Esophagus (tissue), 2 donors: ENCODE data around the gene DAPK2. TPM values are rescaled to one million over a fixed set of nuclear protein-coding genes. Genes with fewer than 3 reads are reported as not detected.

Experiments used
- H3K27ac ChIP-seq, 2 donors: one replicate each; pipeline ENCODE4 v1.5.1; 2013; ENCODE audit warnings: low read depth in 2 of 2, mild to moderate bottlenecking in 2 of 2, inconsistent platforms in 1 of 2, low read length in 1 of 2, moderate library complexity in 1 of 2
- H3K27me3 ChIP-seq, 2 donors: one replicate each; pipeline ENCODE4 v1.6.1; 2013; ENCODE audit warnings: low read length in 2 of 2, control low read depth in 1 of 2, mild to moderate bottlenecking in 1 of 2; ENCODE audit not compliant: insufficient read depth in 2 of 2, control insufficient read depth in 1 of 2
- H3K36me3 ChIP-seq, 2 donors: one replicate each; pipeline ENCODE4 v1.6.1; 2013; ENCODE audit warnings: low read length in 1 of 2; ENCODE audit not compliant: control insufficient read depth in 2 of 2, insufficient read depth in 2 of 2
- H3K4me1 ChIP-seq, 2 donors: one replicate each; pipeline ENCODE4 v1.6.1; 2013; ENCODE audit warnings: low read length in 1 of 2; ENCODE audit not compliant: control insufficient read depth in 2 of 2, insufficient read depth in 2 of 2
- H3K4me3 ChIP-seq, 2 donors: one replicate each; pipeline ENCODE4 v1.5.1; 2013; ENCODE audit warnings: low read length in 2 of 2, mild to moderate bottlenecking in 2 of 2, low read depth in 1 of 2, moderate library complexity in 1 of 2
- H3K9me3 ChIP-seq, 2 donors: one replicate each; pipeline ENCODE4 v1.6.1; 2013; ENCODE audit warnings: mild to moderate bottlenecking in 2 of 2, low read depth in 1 of 2, low read length in 1 of 2, moderate library complexity in 1 of 2; ENCODE audit not compliant: control insufficient read depth in 2 of 2, insufficient read depth in 1 of 2
- WGBS, 2 donors: extraction: QIAGEN DNeasy Blood & Tissue Kit; methylation state at CpG; one replicate each; pipeline ENCODE4 v1.1.7; 2013; 5-methylcytosine and 5-hydroxymethylcytosine counted together
- polyA plus RNA-seq, 2 donors: library from polyadenylated mRNA; stranded (reverse); fragments of 200-250 nt; gene quantifications; one replicate each; pipeline ENCODE4 v1.2.3, GENCODE V29; 2013
- donor health status: healthy with polysubstance abuse.
- donor health status: Bipolar disorder and iron deficiency.

The DAPK2 gene
- polyA plus RNA-seq, 2 donors: 1.9 to 8.9 TPM

GRCh38 chr15:64045101-64045435 lies 1.2 kb downstream of the DAPK2 start:
- Histone ChIP-seq H3K4me3 (peak overlapping the region; percentile 58 to 60), H3K4me1 (peaks cover 2 to 8% of the 10 kb centered on the region in 2 donors), H3K9me3 (no peaks in the 10 kb centered on the region), H3K36me3 (no peaks in the 10 kb centered on the region), H3K27ac (no peak overlapping the region), H3K27me3 (no peaks in the 10 kb centered on the region)
- 80 to 89% methylated on average over 5 of the region's 5 CpGs for WGBS, 2 donors

GRCh38 chr15:64044300-64045100 lies 1.8 kb downstream of the DAPK2 start:
- peaks cover 2 to 8% of the 10 kb centered on the region in 2 donors for H3K4me1 ChIP-seq
- no peak overlapping the region for H3K27ac ChIP-seq
- WGBS, 2 donors: 86% methylated on average over 7 of the region's 7 CpGs
- no peaks in the 10 kb centered on the region for H3K27me3 ChIP-seq
- H3K36me3 ChIP-seq: no peaks in the 10 kb centered on the region
- H3K4me3 ChIP-seq: no peak overlapping the region
- H3K9me3 ChIP-seq: no peaks in the 10 kb centered on the region

GRCh38 chr15:64038878-64039610 lies 7.2 kb downstream of the DAPK2 start:
- no peak overlapping the region for H3K27ac ChIP-seq
- no peaks in the 10 kb centered on the region for H3K4me1 ChIP-seq
- H3K9me3 ChIP-seq: no peaks in the 10 kb centered on the region
- 92 to 94% methylated on average over 4 of the region's 4 CpGs for WGBS, 2 donors
- no peaks in the 10 kb centered on the region for H3K27me3 ChIP-seq
- H3K4me3 ChIP-seq: no peak overlapping the region
- peaks cover 0 to 3% of the 10 kb centered on the region in 2 donors for H3K36me3 ChIP-seq

- peaks cover 0 to 3% of the 10 kb centered on the region in 2 donors for H3K36me3 ChIP-seq
- no peaks in the 10 kb centered on the region for H3K27me3 ChIP-seq
- WGBS, 2 donors: 52 to 90% methylated on average over 2 of the region's 2 CpGs
- H3K4me1 ChIP-seq: no peaks in the 10 kb centered on the region
- H3K4me3 ChIP-seq: no peak overlapping the region
- no peaks in the 10 kb centered on the region for H3K9me3 ChIP-seq
- no peak overlapping the region for H3K27ac ChIP-seq
Measured at GRCh38 chr15:64037966-64038365, 8.3 kb downstream of the DAPK2 start.

GRCh38 chr15:64037116-64037515 lies 9.2 kb downstream of the DAPK2 start:
- no peak overlapping the region for H3K4me3 ChIP-seq
- H3K4me1 ChIP-seq: no peaks in the 10 kb centered on the region
- H3K9me3 ChIP-seq: no peaks in the 10 kb centered on the region
- peaks cover 0 to 3% of the 10 kb centered on the region in 2 donors for H3K36me3 ChIP-seq
- H3K27ac ChIP-seq: no peak overlapping the region
- WGBS, 2 donors: 90 to 98% methylated on average over 3 of the region's 3 CpGs
- no peaks in the 10 kb centered on the region for H3K27me3 ChIP-seq

GRCh38 chr15:64035525-64035924 lies 10.8 kb downstream of the DAPK2 start:
- peaks cover 0 to 3% of the 10 kb centered on the region in 2 donors for H3K36me3 ChIP-seq
- no peaks in the 10 kb centered on the region for H3K4me1 ChIP-seq
- 87 to 88% methylated on average over 1 of the region's 1 CpG for WGBS, 2 donors
- no peak overlapping the region for H3K27ac ChIP-seq
- no peaks in the 10 kb centered on the region for H3K9me3 ChIP-seq
- no peak overlapping the region for H3K4me3 ChIP-seq
- no peaks in the 10 kb centered on the region for H3K27me3 ChIP-seq

GRCh38 chr15:64034519-64034918 lies 11.8 kb downstream of the DAPK2 start:
- H3K9me3 ChIP-seq: no peaks in the 10 kb centered on the region
- H3K27ac ChIP-seq: no peak overlapping the region
- WGBS, 2 donors: 40 to 88% methylated on average over 4 of the region's 4 CpGs

GRCh38 chr15:64032329-64032728 lies 14.0 kb downstream of the DAPK2 start:
- WGBS, 2 donors: 85 to 88% methylated on average over 5 of the region's 5 CpGs
- Histone ChIP-seq H3K27ac (no peak overlapping the region), H3K36me3 (peaks cover 0 to 3% of the 10 kb centered on the region in 2 donors), H3K4me1 (no peaks in the 10 kb centered on the region), H3K27me3 (no peaks in the 10 kb centered on the region), H3K4me3 (no peak overlapping the region), H3K9me3 (no peaks in the 10 kb centered on the region)

More at GRCh38 chr15:64034519-64034918, 11.8 kb downstream of the DAPK2 start:
- peaks cover 0 to 3% of the 10 kb centered on the region in 2 donors for H3K36me3 ChIP-seq
- no peaks in the 10 kb centered on the region for H3K27me3 ChIP-seq
- H3K4me3 ChIP-seq: no peak overlapping the region
- no peaks in the 10 kb centered on the region for H3K4me1 ChIP-seq

GRCh38 chr15:64030123-64030522 lies 16.2 kb downstream of the DAPK2 start:
- no peaks in the 10 kb centered on the region for H3K36me3 ChIP-seq
- H3K27ac ChIP-seq: no peak overlapping the region
- no peak overlapping the region for H3K4me3 ChIP-seq
- H3K27me3 ChIP-seq: no peaks in the 10 kb centered on the region
- no peaks in the 10 kb centered on the region for H3K9me3 ChIP-seq
- WGBS, 2 donors: 88 to 94% methylated on average over 4 of the region's 4 CpGs
- H3K4me1 ChIP-seq: no peaks in the 10 kb centered on the region
